GM23338 (cell line): Measurements from ENCODE around the gene COL15A1. TPM values are rescaled to one million over a fixed set of nuclear protein-coding genes. Genes with fewer than 3 reads are reported as not detected.

Experiments used
- ATAC-seq: fragments of 200-7000 bp; cut with Tn5 transposase; 3 replicates; pipeline ENCODE4 v1.9.1; 2020
- DNase-seq: peaks from one replicate; pipeline ENCODE4 v3.0.0-alpha.2; 2015; ENCODE audit warnings: low spot score
- H2AFZ ChIP-seq: fragments of 200-600 bp; sonication (generic); 2 replicates; pipeline ENCODE4 v1.8.0; 2016; ENCODE audit warnings: antibody characterized with exemption, mild to moderate bottlenecking, moderate library complexity
- H3F3A ChIP-seq: fragments of 200-600 bp; sonication (generic); replicated peaks from 2 replicates; pipeline ENCODE4 v1.8.0; 2017; ENCODE audit warnings: antibody characterized with exemption, mixed run types, low read depth
- H3K27ac ChIP-seq: fragments of 200-600 bp; sonication (generic); 2 replicates; pipeline ENCODE4 v1.6.1; 2016; ENCODE audit warnings: low read depth
- H3K27me3 ChIP-seq: fragments of 200-600 bp; sonication (generic); 2 replicates; pipeline ENCODE4 v1.8.0; 2016; ENCODE audit warnings: mild to moderate bottlenecking, mixed run types, moderate library complexity; ENCODE audit not compliant: insufficient read depth
- H3K36me3 ChIP-seq: fragments of 200-600 bp; sonication (generic); 2 replicates; pipeline ENCODE4 v1.8.0; 2016; ENCODE audit warnings: mild to moderate bottlenecking; ENCODE audit not compliant: insufficient read depth
- H3K4me1 ChIP-seq: fragments of 200-600 bp; sonication (generic); 2 replicates; pipeline ENCODE4 v1.8.0; 2016; ENCODE audit warnings: mild to moderate bottlenecking, moderate library complexity; ENCODE audit not compliant: insufficient read depth
- H3K4me2 ChIP-seq: fragments of 200-600 bp; sonication (generic); 2 replicates; pipeline ENCODE4 v1.7.1; 2017; ENCODE audit warnings: mixed run types
- H3K4me3 ChIP-seq: fragments of 200-600 bp; sonication (generic); 2 replicates; pipeline ENCODE4 v1.6.1; 2016; ENCODE audit warnings: mixed run types
- H3K79me2 ChIP-seq: fragments of 200-600 bp; sonication (generic); replicated peaks from 2 replicates; pipeline ENCODE4 v1.8.0; 2017; ENCODE audit warnings: mild to moderate bottlenecking; ENCODE audit not compliant: insufficient read depth
- H3K9me2 ChIP-seq: fragments of 200-600 bp; sonication (generic); 2 replicates; pipeline ENCODE4 v1.8.0; 2017; ENCODE audit not compliant: insufficient read depth
- H4K20me1 ChIP-seq: fragments of 200-600 bp; sonication (generic); replicated peaks from 2 replicates; pipeline ENCODE4 v1.8.0; 2017; ENCODE audit warnings: mild to moderate bottlenecking; ENCODE audit not compliant: insufficient read depth
- H3K27ac Mint-ChIP-seq: 2 replicates; pipeline ENCODE4 v1.8.0; 2020; ENCODE audit warnings: inconsistent platforms, mild to moderate bottlenecking, moderate library complexity, mixed read lengths
- H3K27me3 Mint-ChIP-seq: 3 replicates; pipeline ENCODE4 v1.8.0; 2022; ENCODE audit warnings: low read depth, mild to moderate bottlenecking, moderate library complexity, mixed read lengths, inconsistent platforms; ENCODE audit not compliant: insufficient read depth, poor library complexity
- H3K36me3 Mint-ChIP-seq: 3 replicates; pipeline ENCODE4 v1.8.0; 2021; ENCODE audit warnings: low read depth, mild to moderate bottlenecking, inconsistent platforms, moderate library complexity, mixed read lengths
- H3K4me1 Mint-ChIP-seq: 3 replicates; pipeline ENCODE4 v1.8.0; 2020; ENCODE audit warnings: mild to moderate bottlenecking, inconsistent platforms, mixed read lengths
- H3K4me3 Mint-ChIP-seq: 3 replicates; pipeline ENCODE4 v1.8.0; 2021; ENCODE audit warnings: moderate library complexity, mild to moderate bottlenecking, inconsistent platforms, mixed read lengths
- H3K9me3 Mint-ChIP-seq: 3 replicates; pipeline ENCODE4 v1.8.0; 2020; ENCODE audit warnings: moderate library complexity, mild to moderate bottlenecking, inconsistent platforms, mixed read lengths
- CREB1 ChIP-seq: fragments of 250-450 bp; sonication (Bioruptor Pico); IDR thresholded peaks from 2 replicates; pipeline ENCODE4 v1.5.0; 2020; ENCODE audit warnings: low read depth, mild to moderate bottlenecking, moderate library complexity
- CTCF ChIP-seq, 2 experiments: fragments of 200-600 bp in 1 of 2; sonication (generic) in 1 of 2; conservative IDR thresholded peaks; 2 replicates each; pipeline versions ENCODE4 v1.5.1 to v1.6.1; 2016 to 2017; ENCODE audit warnings: antibody characterized with exemption in 2 of 2, low read depth in 2 of 2, mild to moderate bottlenecking in 2 of 2, moderate library complexity in 1 of 2
- ETS1 ChIP-seq: IDR thresholded peaks from 2 replicates; pipeline ENCODE4 v1.6.1; 2016; ENCODE audit warnings: antibody characterized with exemption
- EZH2 ChIP-seq: fragments of 200-600 bp; sonication (generic); IDR thresholded peaks from one replicate; pipeline ENCODE4 v1.8.0; 2017; ENCODE audit warnings: antibody characterized with exemption, mild to moderate bottlenecking, low read depth; ENCODE audit not compliant: unreplicated experiment
- EZH2phosphoT487 ChIP-seq: fragments of 200-600 bp; sonication (generic); IDR thresholded peaks from one replicate; pipeline ENCODE4 v1.8.1; 2018; ENCODE audit warnings: antibody characterized with exemption; ENCODE audit not compliant: unreplicated experiment
- JUNB ChIP-seq: IDR thresholded peaks from one replicate; pipeline ENCODE4 v1.6.1; 2016; ENCODE audit warnings: antibody characterized with exemption; ENCODE audit not compliant: unreplicated experiment
- NANOG ChIP-seq: IDR thresholded peaks from 2 replicates; pipeline ENCODE4 v1.6.1; 2016; ENCODE audit warnings: antibody characterized with exemption, borderline replicate concordance
- POLR2AphosphoS5 ChIP-seq: IDR thresholded peaks from 2 replicates; pipeline ENCODE4 v1.6.1; 2016; ENCODE audit warnings: antibody characterized with exemption, low read depth
- REST ChIP-seq: IDR thresholded peaks from one replicate; pipeline ENCODE4 v1.6.1; 2018; ENCODE audit warnings: antibody characterized with exemption; ENCODE audit not compliant: unreplicated experiment
- STAT1 ChIP-seq: IDR thresholded peaks from one replicate; pipeline ENCODE4 v1.6.1; 2016; ENCODE audit warnings: antibody characterized with exemption; ENCODE audit not compliant: unreplicated experiment
- ZNF114 ChIP-seq: fragments of 250-450 bp; sonication (Bioruptor Pico); IDR thresholded peaks from 2 replicates; pipeline ENCODE4 v1.5.0; 2020; ENCODE audit warnings: mild to moderate bottlenecking, moderate library complexity
- ZNF331 ChIP-seq: fragments of 250-450 bp; sonication (Bioruptor Pico); IDR thresholded peaks from 2 replicates; pipeline ENCODE4 v1.5.0; 2020; ENCODE audit warnings: low read depth, mild to moderate bottlenecking, moderate library complexity
- ZNF462 ChIP-seq: fragments of 250-450 bp; sonication (Bioruptor Pico); IDR thresholded peaks from 2 replicates; pipeline ENCODE4 v1.5.0; 2020; ENCODE audit warnings: mild to moderate bottlenecking, moderate library complexity
- polyA plus RNA-seq: library from polyadenylated mRNA; unstranded; fragments of >200 nt; fragmentation: Nextera tagmentation; extraction: Ambion mirVana; gene quantifications from 2 replicates; pipeline ENCODE4 v1.2.1, GENCODE V29; 2016
- total RNA-seq: library from RNA; depleted of rRNA; stranded (reverse); fragments of >200 nt; shearing (Covaris generic); gene quantifications from 2 replicates; pipeline ENCODE4 v1.2.3, GENCODE V29; 2014

Gene COL15A1
- total and polyA plus RNA-seq, 2 experiments from 2014 or later, result 0.17 to 0.18 TPM

- Histone ChIP-seq H3K4me3 (no peak overlapping the region), H3K27ac (no peak overlapping the region), H2AFZ (no peak overlapping the region), H3K79me2 (no peaks in the 10 kb centered on the region), H3F3A (no peaks in the 10 kb centered on the region), H4K20me1 (no peaks in the 10 kb centered on the region), H3K4me2 (no peak overlapping the region), H3K4me1 (peaks cover 14% of the 10 kb centered on the region), H3K9me2 (no peaks in the 10 kb centered on the region), H3K27me3 (peaks cover 15% of the 10 kb centered on the region), H3K36me3 (no peaks in the 10 kb centered on the region)
- Mint-ChIP-seq H3K27ac (no peak overlapping the region), H3K36me3 (no peaks in the 10 kb centered on the region; the same call in 2 of the 3 replicates), H3K4me3 (no peak overlapping the region), H3K27me3 (peaks cover 14% of the 10 kb centered on the region), H3K9me3 (no peaks in the 10 kb centered on the region), H3K4me1 (peaks cover 35% of the 10 kb centered on the region)
- DNase-seq, result no peak
- no peak for ATAC-seq
- TF ChIP-seq ETS1 (no peak), ZNF462 (CRISPR knock-in tag) (no peak), ZNF331 (no peak), STAT1 (no peak), EZH2phosphoT487 (no peak), POLR2AphosphoS5 (no peak), CTCF (conservative IDR thresholded peaks at IDR 0.05; ENCODE audit: low read depth in 2 of 2) (no peak), REST (no peak), EZH2 (no peak), NANOG (no peak), ZNF114 (CRISPR knock-in tag) (no peak), JUNB (no peak), CREB1 (CRISPR knock-in tag) (no peak)
Observed at GRCh38 chr9:98970532-98971041, 26.9 kb downstream of the COL15A1 start.
